ENCODE measurements around the gene C1orf122. TPM values are rescaled to one million over a fixed set of nuclear protein-coding genes. Genes with fewer than 3 reads are reported as not detected.

Gene C1orf122
- total and polyA plus RNA-seq, 4 experiments from 2014 or later, result 12.4 to 28.9 (median 17.9) TPM

GRCh38 chr1:37792943-37793686, 14.5 kb upstream of the C1orf122 start:
- Histone ChIP-seq H3K27me3 (ENCODE audit: insufficient read depth, low read length) (peaks cover 4% of the 10 kb centered on the region), H3K36me3 (ENCODE audit: insufficient read depth, low read length) (no peaks in the 10 kb centered on the region), H3K4me3 (ENCODE audit: low read length in 2 of 2) (no peak overlapping the region), H3K4me1 (ENCODE audit: insufficient read depth, low read length) (peaks cover 13% of the 10 kb centered on the region), H3K27ac (ENCODE audit: low read depth, low read length) (no peak overlapping the region), H3K9me3 (ENCODE audit: control insufficient read depth in 1 of 2, low read length in 2 of 2) (no peaks in the 10 kb centered on the region)
- Mint-ChIP-seq H3K4me1 (peaks cover 2 to 25% (median 13%) of the 10 kb centered on the region in 4 donors), H3K36me3 (peaks cover 0 to 2% of the 10 kb centered on the region in 2 donors), H3K27me3 (peaks cover 14 to 37% of the 10 kb centered on the region in 2 donors), H3K27ac (no peak overlapping the region), H3K4me3 (peak overlapping the region; percentile 45 to 78 (median 65)), H3K9me3 (no peaks in the 10 kb centered on the region)
- DNase-seq, result no peak
- intact Hi-C loops (cut with micrococcal nuclease), result no loop called here
- ChIA-PET POLR2A (ENCODE audit: partially characterized antibody) (no interaction called here), CTCF (ENCODE audit: partially characterized antibody) (no interaction called here)

DNA sequence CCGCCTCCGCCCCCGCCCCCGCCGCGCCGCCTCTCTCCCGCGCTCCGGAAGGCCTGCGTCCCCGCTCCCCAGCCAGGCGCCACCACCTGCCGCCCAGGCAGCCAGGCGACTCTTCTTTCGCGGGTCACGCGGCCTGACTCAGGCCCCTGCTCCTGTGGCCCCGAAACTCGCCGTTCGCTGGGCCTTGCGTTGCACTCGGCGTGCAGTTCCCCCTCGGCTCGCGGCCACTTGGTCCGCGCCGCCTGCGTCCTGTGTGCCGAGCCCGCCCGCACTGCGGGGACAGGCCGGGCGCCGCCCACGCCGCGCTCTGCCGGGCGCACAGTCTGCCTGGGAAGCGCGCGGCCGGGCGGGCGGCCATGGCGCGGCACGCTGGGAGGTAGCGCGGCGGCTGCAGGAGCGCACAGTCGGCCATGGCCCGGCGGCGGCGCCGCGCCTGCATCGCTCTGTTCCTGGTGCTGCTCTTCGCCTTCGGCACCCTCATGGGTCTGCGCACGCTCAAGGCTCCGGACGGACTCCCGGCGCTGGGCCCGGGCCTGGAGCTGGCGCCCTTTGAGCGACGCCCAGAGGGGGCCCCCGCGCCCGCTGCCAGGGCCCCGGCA, 13.7 kb upstream of the C1orf122 start, which contains the start of gene MANEAL:
MANEAL (plus strand) TSS at position 75 of the 599 bp plus-strand sequence; CDS start at position 411, 336 bp downstream.
- Mint-ChIP-seq H3K27me3 (peaks cover 12 to 32% of the 10 kb centered on the region in 2 donors), H3K4me1 (peaks cover 2 to 25% (median 13%) of the 10 kb centered on the region in 4 donors), H3K36me3 (peaks cover under 1 to 5% of the 10 kb centered on the region in 2 donors), H3K9me3 (no peaks in the 10 kb centered on the region), H3K27ac (peak within 1 kb of the TSS in 1 of 7 donors; percentile 73), H3K4me3 (peak within 1 kb of the TSS; percentile 65 to 85 (median 75))
- ChIA-PET CTCF (ENCODE audit: partially characterized antibody) (no interaction called here), POLR2A (ENCODE audit: partially characterized antibody) (no interaction called here)
- DNase-seq, result peak in 4 of 5 donors; percentile 8 to 36 (median 19)
- intact Hi-C loops (cut with micrococcal nuclease), result no loop called here
- Histone ChIP-seq H3K27ac (ENCODE audit: low read depth, low read length) (no peak within 1 kb of the TSS), H3K9me3 (ENCODE audit: control insufficient read depth in 1 of 2, low read length in 2 of 2) (no peaks in the 10 kb centered on the region), H3K36me3 (ENCODE audit: insufficient read depth, low read length) (no peaks in the 10 kb centered on the region), H3K4me1 (ENCODE audit: insufficient read depth, low read length) (peaks cover 13% of the 10 kb centered on the region), H3K27me3 (ENCODE audit: insufficient read depth, low read length) (no peaks in the 10 kb centered on the region), H3K4me3 (ENCODE audit: low read length in 2 of 2) (no peak within 1 kb of the TSS)

DNA sequence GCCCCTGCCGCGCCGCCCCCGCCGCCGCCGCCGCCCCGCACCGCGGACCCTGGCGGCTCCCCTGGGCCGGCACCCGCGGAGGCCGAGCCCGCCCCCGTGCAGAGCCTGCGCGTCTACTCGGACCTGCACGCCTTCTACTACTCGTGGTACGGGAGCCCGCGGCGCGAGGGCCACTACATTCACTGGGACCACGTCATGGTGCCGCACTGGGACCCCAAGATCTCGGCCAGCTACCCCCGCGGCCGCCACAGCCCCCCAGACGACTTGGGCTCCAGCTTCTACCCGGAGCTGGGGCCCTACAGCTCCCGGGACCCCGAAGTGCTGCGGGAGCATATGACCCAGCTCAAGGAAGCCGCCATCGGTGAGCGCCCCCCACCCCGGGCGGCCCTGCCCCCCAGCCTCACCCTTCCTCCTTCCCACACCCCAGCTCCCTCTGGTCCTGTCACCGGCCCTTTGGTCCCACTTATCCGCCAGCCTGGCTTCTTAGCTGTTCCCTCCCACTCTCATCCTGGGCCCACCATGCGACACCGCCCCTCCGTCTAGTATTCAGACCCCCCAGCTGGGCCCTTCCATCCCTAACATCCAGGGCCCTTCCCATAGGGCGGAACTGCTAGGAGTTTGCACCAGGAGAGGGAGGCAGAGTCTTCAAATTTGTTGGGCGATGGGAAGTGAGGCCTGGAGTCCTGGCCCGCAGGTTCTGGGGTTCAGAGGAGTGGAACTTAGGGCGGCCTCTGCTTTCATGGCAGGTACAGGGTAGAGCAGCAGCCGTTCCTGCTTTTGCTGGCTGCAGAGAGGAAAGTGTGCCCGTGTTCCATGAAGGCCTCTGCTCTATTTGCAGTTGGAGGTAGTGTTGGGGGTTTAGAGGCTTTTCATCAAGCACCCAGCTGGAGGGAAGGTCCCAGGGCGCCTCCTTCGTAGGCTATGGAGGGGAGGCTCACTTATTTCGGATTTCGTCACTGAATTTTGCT, 12.9 kb upstream of the C1orf122 start:
- Histone ChIP-seq H3K27me3 (ENCODE audit: insufficient read depth, low read length) (no peaks in the 10 kb centered on the region), H3K4me3 (ENCODE audit: low read length in 2 of 2) (no peak overlapping the region), H3K27ac (ENCODE audit: low read depth, low read length) (no peak overlapping the region), H3K9me3 (ENCODE audit: control insufficient read depth in 1 of 2, low read length in 2 of 2) (no peaks in the 10 kb centered on the region), H3K4me1 (ENCODE audit: insufficient read depth, low read length) (peaks cover 13% of the 10 kb centered on the region), H3K36me3 (ENCODE audit: insufficient read depth, low read length) (no peaks in the 10 kb centered on the region)
- CTCF ChIA-PET (ENCODE audit: partially characterized antibody), result no interaction called here
- Mint-ChIP-seq H3K4me1 (peaks cover 2 to 25% (median 13%) of the 10 kb centered on the region in 4 donors), H3K9me3 (no peaks in the 10 kb centered on the region), H3K27ac (peak overlapping the region in 1 of 7 donors; percentile 73), H3K27me3 (peaks cover 12 to 32% of the 10 kb centered on the region in 2 donors), H3K4me3 (peak overlapping the region; percentile 65 to 88 (median 77)), H3K36me3 (peaks cover 7 to 10% of the 10 kb centered on the region in 2 donors)
- intact Hi-C loops (cut with micrococcal nuclease), result no loop called here
- no peak for DNase-seq
- POLR2A ChIA-PET (ENCODE audit: partially characterized antibody), result no interaction called here

GRCh38 chr1:37795340-37796125, 12.1 kb upstream of the C1orf122 start:
- Mint-ChIP-seq H3K4me1 (peaks cover 2 to 25% (median 13%) of the 10 kb centered on the region in 4 donors), H3K4me3 (peak overlapping the region; percentile 63 to 88 (median 77)), H3K27me3 (peaks cover 12 to 26% of the 10 kb centered on the region in 2 donors), H3K36me3 (peaks cover 12 to 17% of the 10 kb centered on the region in 2 donors), H3K27ac (peak overlapping the region in 2 of 7 donors; percentile 59 to 73), H3K9me3 (no peaks in the 10 kb centered on the region)
- intact Hi-C loops (cut with micrococcal nuclease), result no loop called here
- H3K27me3 ChIP-seq (ENCODE audit: insufficient read depth, low read length), result no peaks in the 10 kb centered on the region
- peak in 4 of 5 donors; percentile 27 to 49 (median 36) for DNase-seq
- H3K9me3 ChIP-seq (ENCODE audit: control insufficient read depth in 1 of 2, low read length in 2 of 2), result no peaks in the 10 kb centered on the region
- no peak overlapping the region for H3K27ac ChIP-seq (ENCODE audit: low read depth, low read length)
- ChIA-PET CTCF (ENCODE audit: partially characterized antibody) (no interaction called here), POLR2A (ENCODE audit: partially characterized antibody) (no interaction called here)
- H3K4me1 ChIP-seq (ENCODE audit: insufficient read depth, low read length), result peaks cover 13% of the 10 kb centered on the region
- peaks cover 4% of the 10 kb centered on the region for H3K36me3 ChIP-seq (ENCODE audit: insufficient read depth, low read length)
- H3K4me3 ChIP-seq (ENCODE audit: low read length in 2 of 2), result no peak overlapping the region

DNA sequence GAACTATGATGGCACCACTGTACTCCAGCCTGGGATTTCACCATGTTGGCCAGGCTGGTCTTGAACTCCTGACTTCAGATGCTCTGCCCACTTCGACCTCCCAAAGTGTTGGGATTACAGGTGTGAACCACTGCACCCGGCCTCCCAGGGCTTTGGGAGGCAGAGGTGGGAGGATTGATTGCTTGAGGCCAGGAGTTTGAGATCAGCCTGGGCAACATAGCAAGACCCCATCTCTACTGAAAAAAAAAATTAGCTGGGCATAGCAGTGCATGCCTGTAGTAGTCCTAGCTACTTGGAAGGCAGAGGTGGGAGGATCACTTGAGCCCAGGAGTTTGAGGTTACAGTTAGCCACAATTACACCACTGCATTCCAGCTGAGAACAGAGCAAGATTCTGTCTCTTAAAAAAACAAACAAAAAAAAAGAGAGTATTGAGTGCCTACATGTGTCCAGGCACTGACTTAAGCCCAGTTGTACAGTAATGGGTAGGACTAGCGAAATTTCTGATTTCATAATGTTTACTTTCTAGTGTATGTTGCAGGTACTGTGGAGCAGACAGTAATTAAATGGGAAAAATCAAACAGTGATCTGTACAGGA, 9.7 kb upstream of the C1orf122 start:
- Histone ChIP-seq H3K9me3 (ENCODE audit: control insufficient read depth in 1 of 2, low read length in 2 of 2) (no peaks in the 10 kb centered on the region), H3K4me3 (ENCODE audit: low read length in 2 of 2) (no peak overlapping the region), H3K4me1 (ENCODE audit: insufficient read depth, low read length) (peaks cover 13% of the 10 kb centered on the region), H3K36me3 (ENCODE audit: insufficient read depth, low read length) (peaks cover 10% of the 10 kb centered on the region), H3K27ac (ENCODE audit: low read depth, low read length) (no peak overlapping the region), H3K27me3 (ENCODE audit: insufficient read depth, low read length) (no peaks in the 10 kb centered on the region)
- DNase-seq, result no peak
- H3K27ac Mint-ChIP-seq, result peak overlapping the region in 1 of 7 donors; percentile 8
- peaks cover 2 to 17% (median 13%) of the 10 kb centered on the region in 4 donors for H3K4me1 Mint-ChIP-seq
- ChIA-PET CTCF (ENCODE audit: partially characterized antibody) (no interaction called here), POLR2A (ENCODE audit: partially characterized antibody) (no interaction called here)
- no peaks in the 10 kb centered on the region for H3K9me3 Mint-ChIP-seq
- peaks cover 4 to 6% of the 10 kb centered on the region in 2 donors for H3K27me3 Mint-ChIP-seq
- H3K4me3 Mint-ChIP-seq, result no peak overlapping the region
- H3K36me3 Mint-ChIP-seq, result peaks cover 23 to 24% of the 10 kb centered on the region in 2 donors
- intact Hi-C loops (cut with micrococcal nuclease), result no loop called here

- Histone ChIP-seq H3K27ac (ENCODE audit: low read depth, low read length) (no peak overlapping the region), H3K36me3 (ENCODE audit: insufficient read depth, low read length) (peaks cover 41% of the 10 kb centered on the region), H3K4me1 (ENCODE audit: insufficient read depth, low read length) (peaks cover 24% of the 10 kb centered on the region), H3K4me3 (ENCODE audit: low read length in 2 of 2) (no peak overlapping the region), H3K27me3 (ENCODE audit: insufficient read depth, low read length) (no peaks in the 10 kb centered on the region), H3K9me3 (ENCODE audit: control insufficient read depth in 1 of 2, low read length in 2 of 2) (no peaks in the 10 kb centered on the region)
- intact Hi-C loops (cut with micrococcal nuclease), result no loop called here
- no peaks in the 10 kb centered on the region for H3K27me3 Mint-ChIP-seq
- CTCF ChIA-PET (ENCODE audit: partially characterized antibody), result interaction anchor here (0.7 kb wide), 1 partner anchor 287 kb away, joined by 3 read pairs; no protein-coding TSS in a partner anchor
- no peak overlapping the region for H3K4me3 Mint-ChIP-seq
- H3K4me1 Mint-ChIP-seq, result peaks cover 4 to 29% (median 17%) of the 10 kb centered on the region in 4 donors
- DNase-seq, result no peak
- H3K36me3 Mint-ChIP-seq, result peaks cover 46 to 63% of the 10 kb centered on the region in 2 donors
- H3K9me3 Mint-ChIP-seq, result no peaks in the 10 kb centered on the region
- POLR2A ChIA-PET (ENCODE audit: partially characterized antibody), result no interaction called here
- H3K27ac Mint-ChIP-seq, result peak overlapping the region in 3 of 7 donors; percentile 22 to 78 (median 64)
Observed at GRCh38 chr1:37802439-37802838, 5.2 kb upstream of the C1orf122 start.
